HEK293T (cell line): ENCODE measurements around the gene PID1.

Source experiments
- ARNT ChIP-seq: fragments of 450-650 bp; IDR thresholded peaks from 2 replicates; pipeline ENCODE4 v1.6.1; 2017; ENCODE audit warnings: mild to moderate bottlenecking
- BHLHE40 ChIP-seq: fragments of 450-650 bp; IDR thresholded peaks from 2 replicates; pipeline ENCODE4 v1.6.1; 2016; ENCODE audit warnings: mild to moderate bottlenecking, moderate library complexity, borderline replicate concordance
- ELF4 ChIP-seq: fragments of 450-650 bp; IDR thresholded peaks from 2 replicates; pipeline ENCODE4 v1.6.1; 2017; ENCODE audit warnings: antibody characterized with exemption
- FOXA1 ChIP-seq: fragments of 450-650 bp; IDR thresholded peaks from 2 replicates; pipeline ENCODE4 v1.6.1; 2016; ENCODE audit warnings: mild to moderate bottlenecking
- FOXK2 ChIP-seq: fragments of 450-650 bp; IDR thresholded peaks from 2 replicates; pipeline ENCODE4 v1.6.1; 2016; ENCODE audit warnings: mild to moderate bottlenecking
- FOXM1 ChIP-seq: fragments of 450-650 bp; IDR thresholded peaks from 2 replicates; pipeline ENCODE4 v1.6.1; 2017; ENCODE audit warnings: mild to moderate bottlenecking, borderline replicate concordance
- HDGF ChIP-seq: fragments of 450-650 bp; IDR thresholded peaks from 2 replicates; pipeline ENCODE4 v1.6.1; 2017; ENCODE audit warnings: antibody characterized with exemption, borderline replicate concordance
- L3MBTL2 ChIP-seq: fragments of 450-650 bp; conservative IDR thresholded peaks from 2 replicates; pipeline ENCODE4 v1.6.1; 2016; ENCODE audit warnings: mild to moderate bottlenecking
- LEF1 ChIP-seq: fragments of 450-650 bp; IDR thresholded peaks from 2 replicates; pipeline ENCODE4 v1.6.1; 2017; ENCODE audit warnings: mild to moderate bottlenecking, borderline replicate concordance
- NFRKB ChIP-seq: fragments of 450-650 bp; IDR thresholded peaks from 2 replicates; pipeline ENCODE4 v1.6.1; 2016; ENCODE audit warnings: mild to moderate bottlenecking, moderate library complexity
- SP1 ChIP-seq: fragments of 450-650 bp; IDR thresholded peaks from 2 replicates; pipeline ENCODE4 v1.6.1; 2017
- SUZ12 ChIP-seq: fragments of 450-650 bp; IDR thresholded peaks from 2 replicates; pipeline ENCODE4 v1.6.1; 2016; ENCODE audit warnings: mild to moderate bottlenecking
- ZNF384 ChIP-seq: fragments of 450-650 bp; IDR thresholded peaks from 2 replicates; pipeline ENCODE4 v1.6.1; 2016
- TF ChIP-seq, protein P1 (sequence below): fragments of 450-650 bp; IDR thresholded peaks from 2 replicates; pipeline ENCODE4 v1.6.1; 2016

GRCh38 chr2:229195346-229195947, 75.6 kb downstream of the PID1 start:
- no peak for TF ChIP-seq BHLHE40
- TF ChIP-seq FOXA1 = no peak
- TF ChIP-seq SUZ12 = no peak
- TF ChIP-seq, protein P1, sequence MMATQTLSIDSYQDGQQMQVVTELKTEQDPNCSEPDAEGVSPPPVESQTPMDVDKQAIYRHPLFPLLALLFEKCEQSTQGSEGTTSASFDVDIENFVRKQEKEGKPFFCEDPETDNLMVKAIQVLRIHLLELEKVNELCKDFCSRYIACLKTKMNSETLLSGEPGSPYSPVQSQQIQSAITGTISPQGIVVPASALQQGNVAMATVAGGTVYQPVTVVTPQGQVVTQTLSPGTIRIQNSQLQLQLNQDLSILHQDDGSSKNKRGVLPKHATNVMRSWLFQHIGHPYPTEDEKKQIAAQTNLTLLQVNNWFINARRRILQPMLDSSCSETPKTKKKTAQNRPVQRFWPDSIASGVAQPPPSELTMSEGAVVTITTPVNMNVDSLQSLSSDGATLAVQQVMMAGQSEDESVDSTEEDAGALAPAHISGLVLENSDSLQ = no peak
- no peak for TF ChIP-seq LEF1
- TF ChIP-seq FOXM1 = no peak
- TF ChIP-seq SP1 = no peak
- TF ChIP-seq ELF4 = no peak
- TF ChIP-seq HDGF = no peak
- no peak for TF ChIP-seq NFRKB
- no peak for TF ChIP-seq L3MBTL2
- TF ChIP-seq FOXK2 = no peak
- TF ChIP-seq ZNF384 = no peak
- TF ChIP-seq ARNT = no peak
